GM23248 (cell line): ENCODE results near the gene EPG5.

Experiments used
- EZH2 ChIP-seq: fragments of 200-600 bp; sonication (generic); IDR thresholded peaks from 2 replicates; pipeline ENCODE4 v1.6.1; 2018; ENCODE audit warnings: antibody characterized with exemption, mild to moderate bottlenecking; ENCODE audit not compliant: insufficient read depth, poor library complexity, severe bottlenecking
- EZH2phosphoT487 ChIP-seq: fragments of 200-600 bp; sonication (generic); IDR thresholded peaks from 2 replicates; pipeline ENCODE4 v1.6.1; 2018; ENCODE audit warnings: antibody characterized with exemption, moderate library complexity, mild to moderate bottlenecking, low read depth; ENCODE audit not compliant: insufficient read depth

- TF ChIP-seq EZH2 = no peak
- no peak for TF ChIP-seq EZH2phosphoT487
Measured at GRCh38 chr18:45828917-45829811, 138.0 kb downstream of the EPG5 start.
